GM23338 (cell line): ENCODE data around the gene MIER2. TPM values are rescaled to one million over a fixed set of nuclear protein-coding genes. Genes with fewer than 3 reads are reported as not detected.

ENCODE experiments used
- ATAC-seq: fragments of 200-7000 bp; cut with Tn5 transposase; 3 replicates; pipeline ENCODE4 v1.9.1; 2020
- DNase-seq: peaks from one replicate; pipeline ENCODE4 v3.0.0-alpha.2; 2015; ENCODE audit warnings: low spot score
- H2AFZ ChIP-seq: fragments of 200-600 bp; sonication (generic); 2 replicates; pipeline ENCODE4 v1.8.0; 2016; ENCODE audit warnings: antibody characterized with exemption, mild to moderate bottlenecking, moderate library complexity
- H3F3A ChIP-seq: fragments of 200-600 bp; sonication (generic); replicated peaks from 2 replicates; pipeline ENCODE4 v1.8.0; 2017; ENCODE audit warnings: antibody characterized with exemption, mixed run types, low read depth
- H3K27ac ChIP-seq: fragments of 200-600 bp; sonication (generic); 2 replicates; pipeline ENCODE4 v1.6.1; 2016; ENCODE audit warnings: low read depth
- H3K27me3 ChIP-seq: fragments of 200-600 bp; sonication (generic); 2 replicates; pipeline ENCODE4 v1.8.0; 2016; ENCODE audit warnings: mild to moderate bottlenecking, mixed run types, moderate library complexity; ENCODE audit not compliant: insufficient read depth
- H3K36me3 ChIP-seq: fragments of 200-600 bp; sonication (generic); 2 replicates; pipeline ENCODE4 v1.8.0; 2016; ENCODE audit warnings: mild to moderate bottlenecking; ENCODE audit not compliant: insufficient read depth
- H3K4me1 ChIP-seq: fragments of 200-600 bp; sonication (generic); 2 replicates; pipeline ENCODE4 v1.8.0; 2016; ENCODE audit warnings: mild to moderate bottlenecking, moderate library complexity; ENCODE audit not compliant: insufficient read depth
- H3K4me2 ChIP-seq: fragments of 200-600 bp; sonication (generic); 2 replicates; pipeline ENCODE4 v1.7.1; 2017; ENCODE audit warnings: mixed run types
- H3K4me3 ChIP-seq: fragments of 200-600 bp; sonication (generic); 2 replicates; pipeline ENCODE4 v1.6.1; 2016; ENCODE audit warnings: mixed run types
- H3K79me2 ChIP-seq: fragments of 200-600 bp; sonication (generic); replicated peaks from 2 replicates; pipeline ENCODE4 v1.8.0; 2017; ENCODE audit warnings: mild to moderate bottlenecking; ENCODE audit not compliant: insufficient read depth
- H3K9me2 ChIP-seq: fragments of 200-600 bp; sonication (generic); 2 replicates; pipeline ENCODE4 v1.8.0; 2017; ENCODE audit not compliant: insufficient read depth
- H4K20me1 ChIP-seq: fragments of 200-600 bp; sonication (generic); replicated peaks from 2 replicates; pipeline ENCODE4 v1.8.0; 2017; ENCODE audit warnings: mild to moderate bottlenecking; ENCODE audit not compliant: insufficient read depth
- H3K27ac Mint-ChIP-seq: 2 replicates; pipeline ENCODE4 v1.8.0; 2020; ENCODE audit warnings: inconsistent platforms, mild to moderate bottlenecking, moderate library complexity, mixed read lengths
- H3K27me3 Mint-ChIP-seq: 3 replicates; pipeline ENCODE4 v1.8.0; 2022; ENCODE audit warnings: low read depth, mild to moderate bottlenecking, moderate library complexity, mixed read lengths, inconsistent platforms; ENCODE audit not compliant: insufficient read depth, poor library complexity
- H3K36me3 Mint-ChIP-seq: 3 replicates; pipeline ENCODE4 v1.8.0; 2021; ENCODE audit warnings: low read depth, mild to moderate bottlenecking, inconsistent platforms, moderate library complexity, mixed read lengths
- H3K4me1 Mint-ChIP-seq: 3 replicates; pipeline ENCODE4 v1.8.0; 2020; ENCODE audit warnings: mild to moderate bottlenecking, inconsistent platforms, mixed read lengths
- H3K4me3 Mint-ChIP-seq: 3 replicates; pipeline ENCODE4 v1.8.0; 2021; ENCODE audit warnings: moderate library complexity, mild to moderate bottlenecking, inconsistent platforms, mixed read lengths
- H3K9me3 Mint-ChIP-seq: 3 replicates; pipeline ENCODE4 v1.8.0; 2020; ENCODE audit warnings: moderate library complexity, mild to moderate bottlenecking, inconsistent platforms, mixed read lengths
- CREB1 ChIP-seq: fragments of 250-450 bp; sonication (Bioruptor Pico); IDR thresholded peaks from 2 replicates; pipeline ENCODE4 v1.5.0; 2020; ENCODE audit warnings: low read depth, mild to moderate bottlenecking, moderate library complexity
- CTCF ChIP-seq, 2 experiments: fragments of 200-600 bp in 1 of 2; sonication (generic) in 1 of 2; conservative IDR thresholded peaks; 2 replicates each; pipeline versions ENCODE4 v1.5.1 to v1.6.1; 2016 to 2017; ENCODE audit warnings: antibody characterized with exemption in 2 of 2, low read depth in 2 of 2, mild to moderate bottlenecking in 2 of 2, moderate library complexity in 1 of 2
- ETS1 ChIP-seq: IDR thresholded peaks from 2 replicates; pipeline ENCODE4 v1.6.1; 2016; ENCODE audit warnings: antibody characterized with exemption
- EZH2 ChIP-seq: fragments of 200-600 bp; sonication (generic); IDR thresholded peaks from one replicate; pipeline ENCODE4 v1.8.0; 2017; ENCODE audit warnings: antibody characterized with exemption, mild to moderate bottlenecking, low read depth; ENCODE audit not compliant: unreplicated experiment
- EZH2phosphoT487 ChIP-seq: fragments of 200-600 bp; sonication (generic); IDR thresholded peaks from one replicate; pipeline ENCODE4 v1.8.1; 2018; ENCODE audit warnings: antibody characterized with exemption; ENCODE audit not compliant: unreplicated experiment
- JUNB ChIP-seq: IDR thresholded peaks from one replicate; pipeline ENCODE4 v1.6.1; 2016; ENCODE audit warnings: antibody characterized with exemption; ENCODE audit not compliant: unreplicated experiment
- NANOG ChIP-seq: IDR thresholded peaks from 2 replicates; pipeline ENCODE4 v1.6.1; 2016; ENCODE audit warnings: antibody characterized with exemption, borderline replicate concordance
- POLR2AphosphoS5 ChIP-seq: IDR thresholded peaks from 2 replicates; pipeline ENCODE4 v1.6.1; 2016; ENCODE audit warnings: antibody characterized with exemption, low read depth
- REST ChIP-seq: IDR thresholded peaks from one replicate; pipeline ENCODE4 v1.6.1; 2018; ENCODE audit warnings: antibody characterized with exemption; ENCODE audit not compliant: unreplicated experiment
- STAT1 ChIP-seq: IDR thresholded peaks from one replicate; pipeline ENCODE4 v1.6.1; 2016; ENCODE audit warnings: antibody characterized with exemption; ENCODE audit not compliant: unreplicated experiment
- ZNF114 ChIP-seq: fragments of 250-450 bp; sonication (Bioruptor Pico); IDR thresholded peaks from 2 replicates; pipeline ENCODE4 v1.5.0; 2020; ENCODE audit warnings: mild to moderate bottlenecking, moderate library complexity
- ZNF331 ChIP-seq: fragments of 250-450 bp; sonication (Bioruptor Pico); IDR thresholded peaks from 2 replicates; pipeline ENCODE4 v1.5.0; 2020; ENCODE audit warnings: low read depth, mild to moderate bottlenecking, moderate library complexity
- polyA plus RNA-seq: library from polyadenylated mRNA; unstranded; fragments of >200 nt; fragmentation: Nextera tagmentation; extraction: Ambion mirVana; gene quantifications from 2 replicates; pipeline ENCODE4 v1.2.1, GENCODE V29; 2016
- total RNA-seq: library from RNA; depleted of rRNA; stranded (reverse); fragments of >200 nt; shearing (Covaris generic); gene quantifications from 2 replicates; pipeline ENCODE4 v1.2.3, GENCODE V29; 2014
- TF ChIP-seq, protein P1 (sequence below): fragments of 250-450 bp; sonication (Bioruptor Pico); IDR thresholded peaks from 2 replicates; pipeline ENCODE4 v1.5.0; 2020; ENCODE audit warnings: mild to moderate bottlenecking, moderate library complexity

The MIER2 gene
- total and polyA plus RNA-seq, 2 experiments from 2014 or later = 30.2 to 37.9 TPM

GRCh38 chr19:339262-339887 is 5.2 kb downstream of the MIER2 start:
- no peak overlapping the region for H3K4me3 Mint-ChIP-seq
- peaks cover 54% of the 10 kb centered on the region for H4K20me1 ChIP-seq
- H3K79me2 ChIP-seq = peaks cover 98% of the 10 kb centered on the region
- H2AFZ ChIP-seq = no peak overlapping the region
- H3K27ac ChIP-seq = no peak overlapping the region
- H3K36me3 ChIP-seq = peaks cover 3% of the 10 kb centered on the region; the same call in 1 of the 2 replicates
- no peak for ATAC-seq
- H3K4me1 Mint-ChIP-seq = peaks cover 39% of the 10 kb centered on the region
- peaks cover 60% of the 10 kb centered on the region for H3K36me3 Mint-ChIP-seq
- no peaks in the 10 kb centered on the region for H3F3A ChIP-seq
- no peaks in the 10 kb centered on the region for H3K27me3 ChIP-seq
- TF ChIP-seq REST = no peak
- TF ChIP-seq POLR2AphosphoS5 = no peak
- no peak for TF ChIP-seq ETS1
- TF ChIP-seq NANOG = no peak
- TF ChIP-seq EZH2phosphoT487 = no peak
- no peak for TF ChIP-seq JUNB
- no peak for TF ChIP-seq CREB1 (CRISPR knock-in tag)
- TF ChIP-seq ZNF331 (CRISPR knock-in tag) = no peak
- TF ChIP-seq CTCF (conservative IDR thresholded peaks at IDR 0.05; ENCODE audit: low read depth in 2 of 2) = no peak
- TF ChIP-seq, protein P1, sequence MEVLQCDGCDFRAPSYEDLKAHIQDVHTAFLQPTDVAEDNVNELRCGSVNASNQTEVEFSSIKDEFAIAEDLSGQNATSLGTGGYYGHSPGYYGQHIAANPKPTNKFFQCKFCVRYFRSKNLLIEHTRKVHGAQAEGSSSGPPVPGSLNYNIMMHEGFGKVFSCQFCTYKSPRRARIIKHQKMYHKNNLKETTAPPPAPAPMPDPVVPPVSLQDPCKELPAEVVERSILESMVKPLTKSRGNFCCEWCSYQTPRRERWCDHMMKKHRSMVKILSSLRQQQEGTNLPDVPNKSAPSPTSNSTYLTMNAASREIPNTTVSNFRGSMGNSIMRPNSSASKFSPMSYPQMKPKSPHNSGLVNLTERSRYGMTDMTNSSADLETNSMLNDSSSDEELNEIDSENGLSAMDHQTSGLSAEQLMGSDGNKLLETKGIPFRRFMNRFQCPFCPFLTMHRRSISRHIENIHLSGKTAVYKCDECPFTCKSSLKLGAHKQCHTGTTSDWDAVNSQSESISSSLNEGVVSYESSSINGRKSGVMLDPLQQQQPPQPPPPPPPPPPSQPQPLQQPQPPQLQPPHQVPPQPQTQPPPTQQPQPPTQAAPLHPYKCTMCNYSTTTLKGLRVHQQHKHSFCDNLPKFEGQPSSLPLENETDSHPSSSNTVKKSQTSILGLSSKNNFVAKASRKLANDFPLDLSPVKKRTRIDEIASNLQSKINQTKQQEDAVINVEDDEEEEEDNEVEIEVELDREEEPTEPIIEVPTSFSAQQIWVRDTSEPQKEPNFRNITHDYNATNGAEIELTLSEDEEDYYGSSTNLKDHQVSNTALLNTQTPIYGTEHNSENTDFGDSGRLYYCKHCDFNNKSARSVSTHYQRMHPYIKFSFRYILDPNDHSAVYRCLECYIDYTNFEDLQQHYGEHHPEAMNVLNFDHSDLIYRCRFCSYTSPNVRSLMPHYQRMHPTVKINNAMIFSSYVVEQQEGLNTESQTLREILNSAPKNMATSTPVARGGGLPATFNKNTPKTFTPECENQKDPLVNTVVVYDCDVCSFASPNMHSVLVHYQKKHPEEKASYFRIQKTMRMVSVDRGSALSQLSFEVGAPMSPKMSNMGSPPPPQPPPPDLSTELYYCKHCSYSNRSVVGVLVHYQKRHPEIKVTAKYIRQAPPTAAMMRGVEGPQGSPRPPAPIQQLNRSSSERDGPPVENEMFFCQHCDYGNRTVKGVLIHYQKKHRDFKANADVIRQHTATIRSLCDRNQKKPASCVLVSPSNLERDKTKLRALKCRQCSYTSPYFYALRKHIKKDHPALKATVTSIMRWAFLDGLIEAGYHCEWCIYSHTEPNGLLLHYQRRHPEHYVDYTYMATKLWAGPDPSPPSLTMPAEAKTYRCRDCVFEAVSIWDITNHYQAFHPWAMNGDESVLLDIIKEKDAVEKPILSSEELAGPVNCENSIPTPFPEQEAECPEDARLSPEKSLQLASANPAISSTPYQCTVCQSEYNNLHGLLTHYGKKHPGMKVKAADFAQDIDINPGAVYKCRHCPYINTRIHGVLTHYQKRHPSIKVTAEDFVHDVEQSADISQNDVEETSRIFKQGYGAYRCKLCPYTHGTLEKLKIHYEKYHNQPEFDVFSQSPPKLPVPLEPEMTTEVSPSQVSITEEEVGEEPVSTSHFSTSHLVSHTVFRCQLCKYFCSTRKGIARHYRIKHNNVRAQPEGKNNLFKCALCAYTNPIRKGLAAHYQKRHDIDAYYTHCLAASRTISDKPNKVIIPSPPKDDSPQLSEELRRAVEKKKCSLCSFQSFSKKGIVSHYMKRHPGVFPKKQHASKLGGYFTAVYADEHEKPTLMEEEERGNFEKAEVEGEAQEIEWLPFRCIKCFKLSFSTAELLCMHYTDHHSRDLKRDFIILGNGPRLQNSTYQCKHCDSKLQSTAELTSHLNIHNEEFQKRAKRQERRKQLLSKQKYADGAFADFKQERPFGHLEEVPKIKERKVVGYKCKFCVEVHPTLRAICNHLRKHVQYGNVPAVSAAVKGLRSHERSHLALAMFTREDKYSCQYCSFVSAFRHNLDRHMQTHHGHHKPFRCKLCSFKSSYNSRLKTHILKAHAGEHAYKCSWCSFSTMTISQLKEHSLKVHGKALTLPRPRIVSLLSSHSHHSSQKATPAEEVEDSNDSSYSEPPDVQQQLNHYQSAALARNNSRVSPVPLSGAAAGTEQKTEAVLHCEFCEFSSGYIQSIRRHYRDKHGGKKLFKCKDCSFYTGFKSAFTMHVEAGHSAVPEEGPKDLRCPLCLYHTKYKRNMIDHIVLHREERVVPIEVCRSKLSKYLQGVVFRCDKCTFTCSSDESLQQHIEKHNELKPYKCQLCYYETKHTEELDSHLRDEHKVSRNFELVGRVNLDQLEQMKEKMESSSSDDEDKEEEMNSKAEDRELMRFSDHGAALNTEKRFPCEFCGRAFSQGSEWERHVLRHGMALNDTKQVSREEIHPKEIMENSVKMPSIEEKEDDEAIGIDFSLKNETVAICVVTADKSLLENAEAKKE (CRISPR knock-in tag) = no peak
- TF ChIP-seq STAT1 = no peak
- TF ChIP-seq ZNF114 (CRISPR knock-in tag) = no peak
- no peak for TF ChIP-seq EZH2
- peaks cover 3% of the 10 kb centered on the region; the same call in 1 of the 3 replicates for H3K9me3 Mint-ChIP-seq
- H3K4me2 ChIP-seq = no peak overlapping the region
- H3K27ac Mint-ChIP-seq = no peak overlapping the region
- DNase-seq = no peak
- no peaks in the 10 kb centered on the region for H3K9me2 ChIP-seq
- peaks cover 15% of the 10 kb centered on the region for H3K27me3 Mint-ChIP-seq
- H3K4me1 ChIP-seq = peaks cover 6% of the 10 kb centered on the region; the same call in 1 of the 2 replicates
- no peak overlapping the region for H3K4me3 ChIP-seq
